NAMALWA (cell line): Measurements from ENCODE around the gene TLX2.

Experiments used
- DNase-seq: peaks from one replicate; pipeline ENCODE4 v3.0.0-alpha.2; 2015; ENCODE audit warnings: low spot score

TLX2 gene

DNA sequence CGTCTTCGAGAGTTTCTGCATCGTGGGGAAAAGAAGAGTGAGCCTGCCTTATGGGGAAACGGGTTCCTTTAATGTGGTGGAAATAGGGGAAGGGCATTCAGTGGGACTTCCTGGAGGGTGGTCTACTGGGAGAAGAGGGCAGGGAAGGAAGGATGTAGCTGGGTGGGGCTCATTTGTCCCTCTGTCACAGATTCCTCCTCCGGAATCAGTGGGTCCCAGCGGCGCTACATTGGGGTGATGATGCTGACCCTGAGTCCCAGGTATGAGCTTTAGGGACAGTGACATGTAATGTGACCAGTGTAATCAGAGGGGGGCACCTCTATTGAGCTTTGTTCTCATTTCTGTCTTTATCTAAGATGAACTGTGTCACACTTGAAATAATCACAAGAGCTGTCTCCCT lies 17.4 kb downstream of the TLX2 start:
- no peak for DNase-seq

DNA sequence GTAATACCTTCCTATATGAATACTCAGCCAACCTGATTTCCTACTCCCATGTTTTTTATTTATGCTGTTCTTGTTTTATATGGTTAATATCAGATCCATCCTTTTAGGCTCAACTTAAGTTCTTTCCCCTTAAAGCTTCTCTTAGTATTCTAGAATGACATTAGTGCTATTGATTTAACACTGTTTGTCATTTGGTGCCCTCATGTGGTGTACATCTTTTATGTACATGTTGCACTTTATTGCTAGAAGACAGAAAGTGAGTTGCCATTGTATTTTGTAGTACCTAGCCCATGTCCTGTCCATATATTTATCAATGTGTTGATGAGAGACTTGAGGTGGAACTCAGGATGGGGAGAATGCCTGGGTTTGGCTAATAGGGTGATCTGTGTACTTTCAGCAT lies 18.0 kb downstream of the TLX2 start:
- DNase-seq = peak; percentile 71

DNA sequence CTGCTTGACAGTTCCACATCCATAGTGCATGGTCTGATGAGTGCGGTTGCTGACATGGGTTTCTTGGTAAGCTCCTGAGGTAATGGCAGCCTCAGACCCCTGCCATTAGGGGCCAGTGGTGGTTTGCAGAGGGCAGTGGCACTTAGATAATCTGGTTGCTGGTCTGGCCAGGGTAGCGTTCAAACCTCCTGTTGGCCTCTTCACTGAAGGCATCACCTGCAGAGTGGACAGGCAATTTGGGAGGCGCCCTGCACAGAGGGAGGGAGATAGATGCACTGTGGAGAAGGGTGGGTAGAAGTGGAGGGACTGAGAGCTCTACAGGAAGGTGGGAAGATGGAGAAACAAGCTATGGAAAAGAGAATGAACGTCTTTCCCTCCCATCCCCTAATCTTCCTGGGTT lies 19.2 kb downstream of the TLX2 start:
- no peak for DNase-seq

DNA sequence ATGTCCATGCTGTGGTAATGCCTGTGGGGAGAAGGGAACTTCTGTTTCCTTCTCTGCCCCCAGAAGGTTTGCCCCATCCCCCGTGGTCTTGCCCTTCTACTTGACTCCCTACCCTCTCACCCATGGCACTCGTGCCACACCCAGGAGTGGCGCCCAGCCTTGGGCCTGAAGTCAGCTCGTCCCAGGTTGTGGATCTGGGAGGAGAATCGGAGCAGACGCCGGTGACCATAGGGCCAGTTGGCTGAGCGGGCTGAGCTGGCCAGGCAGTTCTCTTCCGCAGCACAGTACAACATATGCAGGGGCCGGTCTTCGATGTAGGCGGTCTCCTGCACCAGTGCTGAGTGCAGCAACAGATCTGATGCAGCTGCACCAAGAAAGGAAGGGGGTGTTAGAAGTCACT lies 20.2 kb downstream of the TLX2 start:
- no peak for DNase-seq

DNA sequence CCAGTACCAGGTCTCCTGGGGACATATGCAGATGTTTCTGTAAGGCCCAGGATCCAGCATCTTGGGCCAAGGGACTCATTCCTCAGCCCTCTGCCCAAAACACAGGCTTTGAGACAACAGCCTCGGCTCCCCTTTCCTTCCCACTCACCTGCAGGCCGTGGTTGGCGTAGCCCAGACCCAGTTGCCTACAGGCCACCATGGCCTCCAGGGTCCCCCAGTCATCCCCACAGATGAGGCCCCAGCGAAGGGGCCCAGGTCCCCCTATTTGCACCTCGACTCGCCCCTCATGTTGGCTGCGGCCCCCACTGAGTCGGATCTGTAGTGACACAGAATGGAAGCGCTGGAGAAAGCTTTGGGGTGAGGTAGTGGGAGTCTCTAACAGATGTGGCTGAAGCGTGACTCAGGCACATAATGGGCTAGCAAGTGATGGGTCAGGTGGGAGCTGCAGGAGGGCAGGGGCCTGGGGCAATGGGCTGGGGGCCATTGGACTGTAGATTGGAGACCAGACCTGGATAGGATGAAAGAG lies 21.3 kb downstream of the TLX2 start:
- no peak for DNase-seq

DNA sequence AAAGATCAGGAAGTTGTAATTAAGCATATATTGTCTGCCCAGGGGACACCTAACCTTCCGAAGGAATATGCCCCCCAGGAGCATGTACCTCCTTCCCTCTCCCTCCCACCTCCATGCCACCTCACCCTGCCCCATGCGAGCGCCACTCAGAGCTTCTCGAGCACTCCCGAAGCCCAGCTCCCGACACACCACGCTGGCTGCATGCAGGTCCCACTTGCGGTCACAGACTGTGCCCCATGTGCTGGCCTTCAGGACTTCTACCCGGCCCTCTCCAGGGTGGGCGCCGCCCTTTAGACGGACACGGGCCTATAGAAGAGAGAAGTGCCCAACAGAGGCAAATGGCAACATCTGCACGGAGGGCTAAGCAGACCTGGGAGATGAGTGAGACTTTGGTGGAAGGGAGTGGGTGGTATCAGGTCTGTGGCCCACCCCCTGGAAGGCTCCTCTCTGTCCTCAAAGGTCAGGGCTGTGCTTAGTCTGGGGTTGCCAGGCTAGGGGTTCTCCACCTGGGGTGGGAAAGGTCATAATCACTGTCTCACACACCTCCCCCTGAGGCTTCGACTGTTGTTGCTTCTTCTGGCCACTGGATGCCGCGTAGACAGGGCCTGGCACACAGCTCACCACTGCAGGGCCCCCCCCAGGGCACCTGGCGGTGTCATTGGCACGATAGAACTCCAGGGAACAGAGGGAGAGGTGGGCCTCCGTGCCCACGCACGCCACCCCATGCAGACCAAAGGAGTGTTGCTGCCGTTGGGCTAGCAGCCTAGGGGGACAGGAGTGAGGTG lies 22.1 kb downstream of the TLX2 start:
- DNase-seq = no peak

DNA sequence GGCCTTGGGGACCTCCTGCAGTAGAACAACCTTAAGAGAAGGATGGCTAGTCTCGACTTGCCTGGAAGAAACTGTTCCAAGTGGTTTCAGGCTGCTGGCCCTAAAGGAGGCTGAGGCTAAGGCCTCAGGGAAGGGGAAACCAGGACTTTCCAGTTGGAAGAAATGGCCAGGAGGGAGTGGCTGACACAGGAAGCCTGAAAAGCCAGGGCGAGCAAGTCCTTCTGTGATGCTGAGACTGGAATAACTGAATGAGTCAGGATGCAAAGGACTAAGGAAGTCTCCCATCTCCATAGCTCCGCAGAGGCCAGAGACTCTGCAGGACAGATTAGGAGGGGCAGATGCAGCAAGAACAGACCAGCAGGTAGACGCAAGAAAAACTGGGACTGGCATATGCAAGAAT lies 22.9 kb downstream of the TLX2 start:
- DNase-seq = no peak

DNA sequence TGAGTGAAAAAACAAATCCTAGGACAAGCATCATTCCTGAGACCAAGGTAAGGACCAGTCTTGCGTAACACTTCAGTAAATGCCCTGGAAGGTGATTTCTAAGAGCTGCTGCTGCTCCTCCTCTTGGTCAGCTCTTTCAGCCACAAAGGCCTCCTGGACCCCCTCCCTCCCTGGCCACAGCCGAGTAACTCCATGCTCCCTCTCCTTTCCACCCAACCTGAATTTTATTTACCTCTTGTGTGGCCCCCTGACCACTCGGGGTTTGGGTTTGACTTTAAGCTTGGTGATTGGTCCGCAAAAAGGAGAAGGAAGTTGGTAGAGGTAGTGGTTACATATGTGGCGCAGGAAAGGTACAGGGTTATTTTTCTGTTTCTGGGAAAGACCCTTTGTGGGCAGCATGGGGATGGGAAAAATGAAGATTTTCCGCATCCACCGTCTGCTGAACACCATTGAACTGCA lies 24.7 kb downstream of the TLX2 start:
- no peak for DNase-seq

DNA sequence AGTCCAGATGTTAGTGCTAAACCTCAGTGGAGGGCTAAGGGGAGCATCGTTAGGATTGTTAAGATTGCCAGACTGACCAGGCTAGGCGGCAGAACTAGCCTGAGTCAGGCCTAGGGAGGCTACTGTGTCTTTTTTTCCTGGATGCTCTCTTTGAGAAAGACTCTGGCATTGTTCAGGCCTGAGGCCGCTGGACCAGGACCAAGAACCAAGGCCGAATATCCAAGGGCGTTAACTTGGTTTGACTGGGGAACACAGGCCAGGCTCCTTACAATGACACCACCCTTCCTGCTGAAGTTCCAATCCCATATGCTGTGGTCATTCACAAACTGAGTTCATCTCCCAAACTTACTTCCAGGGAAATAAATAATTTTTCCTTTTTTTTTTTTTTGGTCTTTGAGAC lies 26.0 kb downstream of the TLX2 start:
- no peak for DNase-seq

DNA sequence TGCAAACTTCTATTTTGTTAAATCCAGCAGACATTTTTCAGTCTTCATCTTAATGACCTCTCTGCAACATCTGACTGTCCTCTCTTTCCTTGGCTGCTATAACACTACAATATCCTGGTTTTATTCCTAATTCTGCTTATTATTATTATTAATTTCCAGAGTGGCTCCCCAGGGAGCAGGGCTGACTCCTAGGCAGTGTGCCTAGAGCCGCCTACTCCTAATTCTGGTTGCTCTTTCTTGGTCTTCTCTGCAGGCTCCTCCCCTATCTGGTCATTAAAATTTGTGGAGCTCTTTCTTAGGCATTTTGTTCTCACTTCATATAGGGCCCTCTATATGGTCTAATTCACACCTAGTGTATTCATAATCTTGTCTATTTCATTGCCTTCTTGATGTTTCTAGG lies 28.7 kb downstream of the TLX2 start:
- DNase-seq = no peak

DNA sequence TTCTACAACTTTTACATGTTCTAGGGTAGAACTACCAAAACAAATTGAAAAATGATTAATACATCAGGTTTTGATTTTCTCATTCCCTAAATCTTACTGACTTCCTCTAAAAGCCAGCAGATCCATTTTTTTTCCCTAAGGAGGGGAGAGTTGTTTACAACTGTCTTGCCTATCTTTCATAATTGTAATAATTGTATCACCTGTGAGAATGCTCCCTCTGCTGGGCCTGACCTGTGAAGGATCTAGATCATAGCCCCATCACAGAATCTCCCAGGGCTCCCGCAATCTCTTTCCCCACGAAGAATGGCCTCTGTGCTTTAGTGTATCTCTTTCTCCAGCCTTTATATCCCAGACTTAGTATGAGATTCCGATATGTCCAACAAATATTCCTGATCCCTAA lies 30.4 kb downstream of the TLX2 start:
- no peak for DNase-seq

DNA sequence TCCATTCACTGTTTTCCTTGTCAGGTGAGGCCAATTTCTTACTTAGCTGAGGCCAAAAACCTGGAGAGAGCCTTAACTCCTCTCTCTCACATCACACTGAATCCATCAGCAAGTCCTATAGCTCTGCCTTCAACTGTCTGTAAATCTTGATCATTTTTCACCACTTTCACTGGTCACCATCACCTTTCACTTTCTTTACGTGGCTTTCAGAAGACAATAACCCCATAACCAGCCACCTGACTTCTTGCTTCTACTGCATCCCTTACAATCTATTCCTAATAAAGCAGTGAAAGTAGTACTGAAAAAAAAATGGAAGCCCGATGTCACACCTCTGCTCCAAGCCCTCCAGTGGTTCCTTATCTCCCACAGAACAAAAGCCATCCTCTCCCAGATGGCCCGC lies 31.8 kb downstream of the TLX2 start:
- no peak for DNase-seq

DNA sequence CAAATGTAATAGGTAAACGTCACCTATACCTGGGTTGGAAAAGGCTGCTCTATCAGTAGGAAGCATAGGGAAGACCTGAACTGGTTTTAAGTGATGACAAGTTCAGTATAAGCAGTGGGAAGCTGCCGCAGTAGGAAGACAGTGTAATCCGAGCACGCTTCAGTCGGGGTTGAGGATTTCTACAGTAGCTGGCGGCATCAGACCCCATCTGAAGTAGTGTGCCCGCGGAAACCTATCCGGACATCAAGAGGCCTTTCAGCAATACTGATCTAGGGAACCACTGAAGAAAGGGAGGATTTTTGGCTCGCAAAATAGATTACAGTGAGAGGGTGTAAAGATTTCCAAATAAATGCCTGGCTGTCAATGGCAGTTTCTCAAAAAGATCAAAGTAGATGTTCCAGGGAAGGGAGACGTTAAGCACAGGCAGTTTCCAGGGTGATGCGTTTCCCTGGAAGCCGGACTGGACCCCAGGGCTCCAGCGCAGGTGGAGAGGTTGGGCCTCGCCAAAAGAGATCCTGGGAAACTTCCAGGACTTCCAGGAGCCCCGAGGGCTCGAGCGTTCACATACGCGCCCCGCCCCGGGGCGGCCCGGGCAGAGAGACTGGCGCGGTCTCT lies 34.1 kb downstream of the TLX2 start:
- DNase-seq = no peak

DNA sequence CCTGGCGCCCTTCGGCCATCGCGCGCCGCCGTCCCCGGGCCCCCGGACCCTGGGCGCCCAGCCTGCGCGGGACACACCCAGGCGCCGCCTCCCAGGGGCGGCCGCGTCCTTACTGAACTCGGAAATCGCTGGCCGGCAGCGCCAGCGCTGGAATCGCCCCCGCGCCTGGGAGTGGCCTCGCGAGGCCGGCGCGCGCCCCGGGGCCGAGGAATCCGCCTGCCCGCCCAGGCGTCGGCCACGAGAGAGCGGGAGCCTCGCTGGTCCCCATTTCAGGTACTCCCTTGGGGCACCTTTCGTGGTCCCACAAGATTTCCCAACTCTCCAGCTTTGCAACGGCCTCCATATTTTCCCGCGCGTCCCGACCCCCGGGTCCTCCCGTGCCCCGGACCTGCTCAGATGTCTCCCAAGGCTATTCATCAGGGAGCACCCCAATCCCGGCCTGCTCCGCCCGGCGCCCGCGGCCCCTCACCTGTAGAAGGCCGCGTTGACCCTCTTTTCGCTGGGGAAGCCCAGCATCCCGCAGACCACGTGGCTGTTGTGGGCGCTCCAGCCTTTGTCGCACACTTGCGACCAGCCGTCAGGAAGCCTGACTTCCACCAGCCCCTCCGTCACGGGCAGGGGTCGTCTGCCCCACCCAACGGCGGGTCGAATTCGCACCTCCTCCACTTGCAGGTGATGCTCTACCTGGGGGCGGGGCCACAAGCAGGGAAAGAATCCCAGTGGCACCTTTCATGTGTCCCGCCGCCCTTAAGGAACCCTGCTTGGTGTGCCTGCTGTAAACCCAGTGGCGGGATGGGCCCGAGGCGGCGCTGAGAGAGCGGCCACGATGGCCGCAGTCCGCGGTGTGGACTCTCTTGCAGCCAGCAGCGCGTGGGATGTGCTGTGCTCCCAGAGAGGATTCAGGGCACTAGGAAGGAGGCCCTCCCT lies 34.9 kb downstream of the TLX2 start:
- DNase-seq = no peak

DNA sequence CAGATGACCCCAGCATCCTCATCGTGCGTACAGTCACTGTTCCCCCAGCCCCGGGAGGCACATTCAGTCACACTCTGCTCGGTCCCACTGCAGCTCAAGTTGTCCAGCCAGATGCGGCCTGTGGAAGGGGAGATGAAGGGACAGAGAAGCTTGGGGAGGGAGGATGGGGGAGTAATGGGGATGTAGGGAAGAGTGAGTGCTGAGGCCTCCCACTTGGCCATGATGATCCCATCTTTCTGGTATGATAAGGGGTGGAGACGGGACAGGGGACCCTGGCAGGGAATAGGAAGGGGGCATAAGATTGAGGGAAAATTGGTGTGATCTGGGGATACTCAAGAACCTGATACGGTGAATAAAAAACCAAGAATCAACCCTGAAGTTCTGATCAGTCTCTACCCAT lies 36.0 kb downstream of the TLX2 start:
- no peak for DNase-seq

DNA sequence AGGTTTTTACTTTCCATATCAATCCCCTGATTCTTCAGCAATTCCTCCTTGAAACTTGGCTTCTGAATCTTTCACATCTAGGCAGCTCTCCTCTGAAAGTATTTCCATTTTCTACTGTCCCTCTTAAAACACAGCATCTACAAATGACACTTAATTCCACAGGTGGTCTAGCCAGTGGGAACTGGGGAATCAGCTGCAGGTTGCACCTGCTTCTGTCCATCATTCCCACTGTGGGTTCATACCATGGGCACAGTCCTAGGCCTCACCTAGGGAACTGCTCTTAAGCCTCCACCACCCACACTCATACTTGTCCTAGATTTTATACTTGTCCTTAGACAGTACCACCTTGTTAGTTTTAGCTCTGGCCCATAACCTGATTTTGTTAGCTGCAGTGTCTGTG lies 37.3 kb downstream of the TLX2 start:
- DNase-seq = no peak

DNA sequence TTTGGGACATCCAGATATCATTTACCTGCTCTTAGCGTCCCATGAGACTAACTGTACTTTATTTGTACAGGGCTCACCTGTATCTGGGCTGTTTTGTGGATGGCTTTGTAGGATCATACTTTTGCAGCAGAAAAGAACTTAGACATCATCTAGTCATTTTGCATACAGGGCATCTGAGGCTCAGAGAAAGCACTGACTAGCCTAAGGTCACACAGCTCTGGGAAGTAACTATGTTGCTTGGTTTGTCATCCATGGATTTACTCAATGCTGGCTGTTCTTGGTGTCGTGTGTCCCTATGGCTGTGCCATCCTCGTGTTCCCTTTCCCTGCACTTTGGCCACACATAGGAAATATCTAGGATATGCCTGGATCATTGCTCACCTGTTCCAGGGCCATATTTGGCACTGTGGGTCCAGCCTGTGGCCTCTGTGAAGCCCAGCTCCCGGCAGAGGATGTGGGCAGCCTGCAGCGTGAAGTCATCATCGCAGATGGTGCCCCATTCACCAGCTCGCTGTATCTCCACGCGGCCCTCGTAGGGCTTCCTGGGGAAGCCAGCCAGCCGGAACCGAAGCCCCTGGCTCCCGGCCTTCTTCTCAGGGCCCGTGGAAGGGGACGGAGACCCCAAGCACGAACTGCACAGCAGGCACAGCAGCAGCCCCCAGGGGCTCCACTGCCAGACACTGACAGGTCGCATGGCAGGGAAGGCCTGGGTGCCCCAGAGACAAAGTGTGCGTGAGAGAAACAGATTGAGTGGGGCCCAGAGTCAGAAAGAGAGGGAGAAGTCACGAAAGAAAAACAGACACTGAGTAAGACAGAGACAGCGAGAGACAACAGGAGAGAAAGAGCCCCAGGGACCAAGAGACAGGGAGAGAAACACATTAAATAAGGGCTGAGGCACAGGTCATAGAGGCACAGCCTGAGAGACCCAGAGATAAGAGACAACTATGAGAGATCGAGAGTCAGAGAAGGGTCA lies 38.0 kb downstream of the TLX2 start:
- DNase-seq = no peak

DNA sequence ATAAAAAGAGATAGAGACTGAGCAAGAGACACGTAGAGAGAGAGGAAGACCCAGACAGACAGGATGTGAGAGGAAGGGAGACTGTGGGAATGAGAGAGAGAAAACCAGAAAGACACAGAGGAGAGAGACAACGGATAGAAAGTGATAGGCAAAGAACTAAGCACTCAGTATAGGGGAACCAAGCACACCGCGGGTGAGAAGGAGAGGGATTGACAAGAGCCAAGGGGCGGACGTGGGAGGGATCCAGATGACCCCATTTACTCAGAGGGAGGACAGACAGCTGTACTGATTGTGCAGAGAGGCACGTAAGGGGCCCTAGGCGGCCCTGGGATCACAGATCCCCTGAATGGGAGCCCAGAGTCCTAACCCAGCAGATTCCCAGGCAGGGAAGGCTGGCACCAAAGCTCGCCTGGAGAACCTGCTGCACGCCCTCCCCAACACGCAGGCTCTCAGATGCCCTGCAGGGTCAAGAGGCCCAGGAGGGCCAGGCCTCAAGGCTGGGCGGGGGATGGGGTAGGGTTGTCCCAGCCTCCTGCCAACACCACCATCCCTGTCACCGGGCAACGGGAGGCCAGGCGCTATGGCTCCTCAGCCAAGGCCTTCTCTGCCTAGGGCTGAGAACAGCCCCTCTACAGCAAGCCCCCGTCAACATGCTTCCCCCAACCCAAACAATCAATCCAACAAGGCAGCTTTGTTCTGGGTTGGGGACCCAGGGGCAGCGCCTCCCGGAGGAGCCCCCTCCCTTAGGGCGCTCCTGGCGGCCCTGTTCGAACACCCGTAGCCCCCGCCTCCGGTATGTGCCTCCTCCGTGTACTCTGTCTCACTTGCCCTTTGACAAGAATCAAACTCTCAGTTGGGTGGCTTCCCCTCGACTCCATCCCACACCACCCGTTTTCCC lies 38.9 kb downstream of the TLX2 start:
- no peak for DNase-seq

DNA sequence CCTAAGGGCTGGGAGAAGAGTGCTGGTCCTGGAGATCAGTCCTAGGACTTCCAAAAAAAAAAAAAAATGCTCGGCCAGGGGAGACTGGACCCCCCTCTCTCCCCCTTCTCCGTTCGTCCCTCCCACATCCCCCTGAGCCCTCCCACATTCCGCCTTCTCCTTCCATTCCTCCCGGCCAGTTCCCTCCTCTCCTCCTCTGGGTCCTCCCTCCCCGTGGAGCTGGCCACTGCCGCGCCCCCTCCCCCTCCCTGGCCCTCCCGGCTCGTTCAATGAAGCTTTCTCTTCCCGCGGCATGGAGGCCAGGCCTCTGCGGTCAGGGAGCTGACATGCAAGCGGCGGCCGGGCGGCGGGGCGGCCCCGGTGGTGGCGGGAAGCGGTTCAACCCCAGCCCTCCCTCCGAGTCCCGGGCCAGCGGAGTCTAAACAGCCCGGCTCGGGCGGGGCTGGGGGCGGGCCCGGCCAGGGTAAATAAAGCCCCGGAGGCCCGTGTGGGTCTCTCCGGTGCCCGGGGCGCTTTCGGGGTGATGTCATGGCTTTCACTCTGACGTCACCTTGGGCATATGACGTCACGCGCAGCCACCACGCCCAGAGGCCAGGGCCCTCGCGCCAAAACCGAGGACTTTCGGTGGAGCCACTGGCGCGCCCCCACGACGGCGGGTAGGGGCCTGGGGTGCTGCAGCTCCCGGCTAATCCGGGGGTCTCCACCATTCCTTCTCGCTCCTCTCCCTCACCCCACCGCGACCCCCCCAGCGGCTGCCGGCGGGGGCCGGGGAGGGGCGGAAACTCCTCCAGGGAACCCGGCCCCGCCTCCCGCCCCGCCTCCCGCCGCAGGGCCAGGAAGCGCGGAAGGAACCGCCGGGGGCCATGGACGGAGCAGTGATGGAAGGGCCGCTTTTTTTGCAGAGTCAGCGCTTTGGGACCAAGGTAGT lies 39.9 kb downstream of the TLX2 start, which contains the start of the genes DOK1 and LOXL3:
TSS of gene DOK1 (plus strand) at position 829 of the 928 bp plus-strand sequence. CDS start at position 864, 35 bp downstream.
TSS of gene LOXL3 (minus strand) at position 51 of the 928 bp plus-strand sequence. CDS start 1,308 bp downstream, outside the sequence.
- peak; percentile 71 for DNase-seq
